ENCODE measurements around the gene SLC4A3. TPM values are rescaled to one million over a fixed set of nuclear protein-coding genes. Genes with fewer than 3 reads are reported as not detected.

The SLC4A3 gene
- total RNA-seq, 3 donors from 2014 or later (not counting 1 experiment from before 2014, with no cell fraction given) = 0.15 to 0.45 TPM; not detected in 1

- H3K9me3 Mint-ChIP-seq = no peaks in the 10 kb centered on the region
- peak overlapping the region; percentile 95 for H3K4me3 ChIP-seq (ENCODE audit: low read length)
- peaks cover 11% of the 10 kb centered on the region for H3K4me1 ChIP-seq (ENCODE audit: control insufficient read depth, insufficient read depth, low read length)
- WGBS (ENCODE audit: insufficient coverage) = 25% methylated on average over 19 of the region's 19 CpGs
- no peaks in the 10 kb centered on the region for H3K9me3 ChIP-seq (ENCODE audit: control insufficient read depth, insufficient read depth, low read length)
- DNase-seq = no peak
- peaks cover 26 to 29% of the 10 kb centered on the region in 2 donors for H3K4me1 Mint-ChIP-seq
- no peaks in the 10 kb centered on the region for H3K36me3 Mint-ChIP-seq
- H3K27ac ChIP-seq (ENCODE audit: low read length) = peak overlapping the region; percentile 80
- peak overlapping the region; percentile 93 to 95 for H3K27ac Mint-ChIP-seq
- H3K27me3 ChIP-seq (ENCODE audit: control insufficient read depth, insufficient read depth, low read length) = no peaks in the 10 kb centered on the region
- intact Hi-C loops (cut with micrococcal nuclease) = no loop called here
- H3K36me3 ChIP-seq (ENCODE audit: control insufficient read depth, insufficient read depth, low read length) = peaks cover 6% of the 10 kb centered on the region
- peaks cover 10 to 15% of the 10 kb centered on the region in 2 donors for H3K27me3 Mint-ChIP-seq (ENCODE audit: low read depth in 2 of 2)
- ATAC-seq = no peak
- TF ChIP-seq CTCF (IDR thresholded peaks at IDR 0.05) = no peak
- peak overlapping the region; percentile 96 for H3K4me3 Mint-ChIP-seq
Measured at GRCh38 chr2:219596954-219597551, 30.4 kb upstream of the SLC4A3 start.

- Histone ChIP-seq H3K27me3 (ENCODE audit: control insufficient read depth, insufficient read depth, low read length) (no peaks in the 10 kb centered on the region), H3K4me1 (ENCODE audit: control insufficient read depth, insufficient read depth, low read length) (peaks cover 11% of the 10 kb centered on the region), H3K4me3 (ENCODE audit: low read length) (peak within 1 kb of the TSS; percentile 95), H3K9me3 (ENCODE audit: control insufficient read depth, insufficient read depth, low read length) (no peaks in the 10 kb centered on the region), H3K36me3 (ENCODE audit: control insufficient read depth, insufficient read depth, low read length) (peaks cover 11% of the 10 kb centered on the region), H3K27ac (ENCODE audit: low read length) (peak within 1 kb of the TSS; percentile 80)
- no peaks in the 10 kb centered on the region for H3K9me3 Mint-ChIP-seq
- no peaks in the 10 kb centered on the region for H3K36me3 Mint-ChIP-seq
- peak within 1 kb of the TSS; percentile 93 to 95 for H3K27ac Mint-ChIP-seq
- H3K4me1 Mint-ChIP-seq = peaks cover 26 to 29% of the 10 kb centered on the region in 2 donors
- under 1% methylated on average over 57 of the region's 57 CpGs for WGBS (ENCODE audit: insufficient coverage)
- peak within 1 kb of the TSS; percentile 96 for H3K4me3 Mint-ChIP-seq
- DNase-seq (peak; percentile 87 to 94), ATAC-seq (peak; percentile 88 to 93 (median 90))
- intact Hi-C loops (cut with micrococcal nuclease) = loop anchor here (2.0 kb wide), 1 partner anchor 45 kb away; no protein-coding TSS in a partner anchor
- TF ChIP-seq CTCF (IDR thresholded peaks at IDR 0.05) = no peak
- peaks cover 5 to 14% of the 10 kb centered on the region in 2 donors for H3K27me3 Mint-ChIP-seq (ENCODE audit: low read depth in 2 of 2)
Measured at GRCh38 chr2:219597552-219598307, 29.7 kb upstream of the SLC4A3 start, which contains the start of gene STK11IP. Gene STK11IP, plus strand, starts transcription at chr2:219597857. Its CDS starts 263 bp downstream, at chr2:219598120.

GRCh38 chr2:219598308-219599078 lies 28.9 kb upstream of the SLC4A3 start:
- no peak for TF ChIP-seq CTCF (IDR thresholded peaks at IDR 0.05)
- H3K4me3 Mint-ChIP-seq = peak overlapping the region; percentile 96
- H3K27ac ChIP-seq (ENCODE audit: low read length) = peak overlapping the region; percentile 80
- H3K4me3 ChIP-seq (ENCODE audit: low read length) = peak overlapping the region; percentile 95
- DNase-seq (no peak), ATAC-seq (no peak)
- 46% methylated on average over 9 of the region's 9 CpGs for WGBS (ENCODE audit: insufficient coverage)
- peaks cover 11% of the 10 kb centered on the region for H3K4me1 ChIP-seq (ENCODE audit: control insufficient read depth, insufficient read depth, low read length)
- H3K4me1 Mint-ChIP-seq = peaks cover 26 to 29% of the 10 kb centered on the region in 2 donors
- no peaks in the 10 kb centered on the region for H3K9me3 ChIP-seq (ENCODE audit: control insufficient read depth, insufficient read depth, low read length)
- intact Hi-C loops (cut with micrococcal nuclease) = loop anchor here (2.0 kb wide), 1 partner anchor 46 kb away; no protein-coding TSS in a partner anchor
- peaks cover 11% of the 10 kb centered on the region for H3K36me3 ChIP-seq (ENCODE audit: control insufficient read depth, insufficient read depth, low read length)
- H3K27me3 Mint-ChIP-seq (ENCODE audit: low read depth in 2 of 2) = peaks cover 2 to 7% of the 10 kb centered on the region in 2 donors
- H3K36me3 Mint-ChIP-seq = no peaks in the 10 kb centered on the region
- no peaks in the 10 kb centered on the region for H3K27me3 ChIP-seq (ENCODE audit: control insufficient read depth, insufficient read depth, low read length)
- no peaks in the 10 kb centered on the region for H3K9me3 Mint-ChIP-seq
- H3K27ac Mint-ChIP-seq = peak overlapping the region; percentile 93 to 95

All from natural killer cell (primary cell).